CD4-positive, alpha-beta memory T cell (primary cell): ENCODE results near the gene NETO1. TPM values are rescaled to one million over a fixed set of nuclear protein-coding genes. Genes with fewer than 3 reads are reported as not detected.

ENCODE experiments used
- CTCF ChIA-PET: fragments of 350-600 bp; sonication (Branson Sonifier 250); formaldehyde crosslinking; loops from one replicate; lab custom pipeline; 2021; ENCODE audit warnings: inconsistent platforms; ENCODE audit not compliant: partially characterized antibody; lab: Charles Lee
- POLR2A ChIA-PET: fragments of 350-600 bp; sonication (Branson Sonifier 250); formaldehyde crosslinking; loops from one replicate; lab custom pipeline; 2021; ENCODE audit not compliant: partially characterized antibody; lab: Charles Lee
- DNase-seq, 5 donors: peaks; one replicate each; pipeline versions ENCODE4 v3.0.0 to v3.0.0-alpha.2; 2020 to 2022; ENCODE audit warnings: mixed read lengths in 1 of 5
- H3K27ac ChIP-seq: one replicate; pipeline ENCODE4 v1.7.0; 2013; ENCODE audit warnings: low read depth, low read length
- H3K27me3 ChIP-seq: 2 replicates; pipeline ENCODE4 v1.7.0; 2013; ENCODE audit warnings: mild to moderate bottlenecking, low read length, moderate library complexity; ENCODE audit not compliant: insufficient read depth
- H3K36me3 ChIP-seq: 2 replicates; pipeline ENCODE4 v1.7.0; 2013; ENCODE audit warnings: mild to moderate bottlenecking, low read length, moderate library complexity; ENCODE audit not compliant: insufficient read depth
- H3K4me1 ChIP-seq: 2 replicates; pipeline ENCODE4 v1.7.0; 2013; ENCODE audit warnings: mild to moderate bottlenecking, low read length, moderate library complexity; ENCODE audit not compliant: insufficient read depth
- H3K4me3 ChIP-seq, 2 donors: one replicate each; pipeline ENCODE4 v1.7.0; 2013; ENCODE audit warnings: low read length in 2 of 2, mild to moderate bottlenecking in 1 of 2
- H3K9me3 ChIP-seq, 2 donors: one replicate each; pipeline ENCODE4 v1.7.0; 2013; ENCODE audit warnings: low read length in 2 of 2, control low read depth in 1 of 2; ENCODE audit not compliant: control insufficient read depth in 1 of 2
- H3K27ac Mint-ChIP-seq, 7 donors: one replicate each; pipeline ENCODE4 v1.8.0; 2020 to 2021; ENCODE audit warnings: mixed read lengths in 7 of 7, mild to moderate bottlenecking in 6 of 7, inconsistent platforms in 3 of 7, moderate library complexity in 3 of 7
- H3K27me3 Mint-ChIP-seq, 2 donors: one replicate each; pipeline ENCODE4 v1.8.0; 2020 to 2021; ENCODE audit warnings: mixed read lengths in 2 of 2
- H3K36me3 Mint-ChIP-seq, 2 donors: one replicate each; pipeline ENCODE4 v1.8.0; 2020 to 2021; ENCODE audit warnings: mixed read lengths in 2 of 2, inconsistent platforms in 1 of 2, mild to moderate bottlenecking in 1 of 2
- H3K4me1 Mint-ChIP-seq, 4 donors: one replicate each; pipeline ENCODE4 v1.8.0; 2020 to 2021; ENCODE audit warnings: mixed read lengths in 4 of 4, mild to moderate bottlenecking in 1 of 4
- H3K4me3 Mint-ChIP-seq, 8 donors: one replicate each; pipeline ENCODE4 v1.8.0; 2020 to 2021; ENCODE audit warnings: mixed read lengths in 8 of 8, mild to moderate bottlenecking in 7 of 8, moderate library complexity in 6 of 8, inconsistent platforms in 3 of 8
- H3K9me3 Mint-ChIP-seq, 8 donors: one replicate each; pipeline ENCODE4 v1.8.0; 2020 to 2021; ENCODE audit warnings: mixed read lengths in 8 of 8, mild to moderate bottlenecking in 5 of 8, inconsistent platforms in 3 of 8, moderate library complexity in 1 of 8
- intact Hi-C: fragments of 100-400 bp; cut with micrococcal nuclease; formaldehyde crosslinking; loops from one replicate; pipeline ENCODE4 v1.15.1; 2023
- polyA plus RNA-seq, 2 donors: library from polyadenylated mRNA; unstranded; fragments of 300-500 nt; fragmentation: Illumina TruSeq; gene quantifications; one replicate each; pipeline ENCODE4 v1.2.3, GENCODE V29; 2021
- total RNA-seq, 2 experiments: library from RNA; stranded (reverse); gene quantifications; one replicate each; pipeline ENCODE4 v1.2.3, GENCODE V29; 2021

The NETO1 gene
- total and polyA plus RNA-seq, 4 experiments from 2014 or later: not detected

- H3K27me3 ChIP-seq: no peaks in the 10 kb centered on the region
- Mint-ChIP-seq H3K4me3 (no peak overlapping the region), H3K9me3 (peaks cover 0 to 17% (median 6%) of the 10 kb centered on the region in 8 donors), H3K27me3 (no peaks in the 10 kb centered on the region), H3K27ac (no peak overlapping the region), H3K4me1 (no peaks in the 10 kb centered on the region), H3K36me3 (no peaks in the 10 kb centered on the region)
- no peak overlapping the region for H3K4me3 ChIP-seq
- ChIA-PET POLR2A (no interaction called here), CTCF (no interaction called here)
- no peak for DNase-seq
- H3K36me3 ChIP-seq: no peaks in the 10 kb centered on the region
- H3K9me3 ChIP-seq: no peaks in the 10 kb centered on the region
- H3K4me1 ChIP-seq: no peaks in the 10 kb centered on the region
- no peak overlapping the region for H3K27ac ChIP-seq
- intact Hi-C loops: no loop called here
These were observed 24.0 kb downstream of the NETO1 start for GRCh38 chr18:72843743-72844142.

GRCh38 chr18:72840109-72840508, 27.7 kb downstream of the NETO1 start:
- Histone ChIP-seq H3K27me3 (no peaks in the 10 kb centered on the region), H3K4me1 (no peaks in the 10 kb centered on the region), H3K9me3 (no peaks in the 10 kb centered on the region), H3K4me3 (no peak overlapping the region), H3K27ac (no peak overlapping the region), H3K36me3 (no peaks in the 10 kb centered on the region)
- H3K27me3 Mint-ChIP-seq: no peaks in the 10 kb centered on the region
- ChIA-PET POLR2A (no interaction called here), CTCF (interaction anchor here (0.9 kb wide), 1 partner anchor 9 kb away, joined by 3 read pairs; no protein-coding TSS in a partner anchor)
- DNase-seq: no peak
- H3K4me3 Mint-ChIP-seq: no peak overlapping the region
- no peaks in the 10 kb centered on the region for H3K4me1 Mint-ChIP-seq
- H3K36me3 Mint-ChIP-seq: no peaks in the 10 kb centered on the region
- no peak overlapping the region for H3K27ac Mint-ChIP-seq
- intact Hi-C loops: no loop called here
- H3K9me3 Mint-ChIP-seq: peaks cover 0 to 12% (median 4%) of the 10 kb centered on the region in 8 donors

GRCh38 chr18:72834731-72835130, 33.1 kb downstream of the NETO1 start:
- no peaks in the 10 kb centered on the region for H3K4me1 Mint-ChIP-seq
- no peak overlapping the region for H3K4me3 Mint-ChIP-seq
- H3K27ac ChIP-seq: no peak overlapping the region
- ChIA-PET POLR2A (no interaction called here), CTCF (no interaction called here)
- H3K4me3 ChIP-seq: no peak overlapping the region
- H3K9me3 ChIP-seq: no peaks in the 10 kb centered on the region
- H3K27me3 Mint-ChIP-seq: no peaks in the 10 kb centered on the region
- no peak overlapping the region for H3K27ac Mint-ChIP-seq
- no peaks in the 10 kb centered on the region for H3K36me3 Mint-ChIP-seq
- DNase-seq: no peak
- no peaks in the 10 kb centered on the region for H3K36me3 ChIP-seq
- intact Hi-C loops: no loop called here
- peaks cover 3 to 13% (median 4%) of the 10 kb centered on the region in 8 donors for H3K9me3 Mint-ChIP-seq
- H3K4me1 ChIP-seq: no peaks in the 10 kb centered on the region
- no peaks in the 10 kb centered on the region for H3K27me3 ChIP-seq

GRCh38 chr18:72833471-72833870, 34.3 kb downstream of the NETO1 start:
- Histone ChIP-seq H3K36me3 (no peaks in the 10 kb centered on the region), H3K27ac (no peak overlapping the region), H3K4me1 (no peaks in the 10 kb centered on the region), H3K27me3 (no peaks in the 10 kb centered on the region), H3K9me3 (no peaks in the 10 kb centered on the region), H3K4me3 (no peak overlapping the region)
- H3K36me3 Mint-ChIP-seq: no peaks in the 10 kb centered on the region
- no peaks in the 10 kb centered on the region for H3K27me3 Mint-ChIP-seq
- CTCF ChIA-PET: no interaction called here
- DNase-seq: no peak
- POLR2A ChIA-PET: no interaction called here
- no peaks in the 10 kb centered on the region for H3K4me1 Mint-ChIP-seq
- H3K4me3 Mint-ChIP-seq: no peak overlapping the region
- intact Hi-C loops: no loop called here
- peaks cover 3 to 14% (median 5%) of the 10 kb centered on the region in 8 donors for H3K9me3 Mint-ChIP-seq
- no peak overlapping the region for H3K27ac Mint-ChIP-seq

- H3K36me3 Mint-ChIP-seq: no peaks in the 10 kb centered on the region
- no peak overlapping the region for H3K27ac Mint-ChIP-seq
- CTCF ChIA-PET: no interaction called here
These were observed 37.7 kb downstream of the NETO1 start for GRCh38 chr18:72830109-72830508.

GRCh38 chr18:72828601-72829000, 39.2 kb downstream of the NETO1 start:
- intact Hi-C loops: no loop called here
- Mint-ChIP-seq H3K27ac (no peak overlapping the region), H3K36me3 (no peaks in the 10 kb centered on the region), H3K4me1 (no peaks in the 10 kb centered on the region), H3K4me3 (no peak overlapping the region), H3K9me3 (peaks cover 0 to 14% (median 7%) of the 10 kb centered on the region in 8 donors), H3K27me3 (no peaks in the 10 kb centered on the region)
- no peak for DNase-seq
- ChIA-PET POLR2A (no interaction called here), CTCF (no interaction called here)
- Histone ChIP-seq H3K36me3 (no peaks in the 10 kb centered on the region), H3K9me3 (no peaks in the 10 kb centered on the region), H3K4me1 (no peaks in the 10 kb centered on the region), H3K4me3 (no peak overlapping the region), H3K27ac (no peak overlapping the region), H3K27me3 (no peaks in the 10 kb centered on the region)

More at GRCh38 chr18:72830109-72830508, 37.7 kb downstream of the NETO1 start:
- no peak for DNase-seq
- Mint-ChIP-seq H3K4me3 (no peak overlapping the region), H3K9me3 (peaks cover 0 to 14% (median 6%) of the 10 kb centered on the region in 8 donors), H3K4me1 (no peaks in the 10 kb centered on the region), H3K27me3 (no peaks in the 10 kb centered on the region)
- intact Hi-C loops: no loop called here
- Histone ChIP-seq H3K27ac (no peak overlapping the region), H3K4me3 (no peak overlapping the region), H3K4me1 (no peaks in the 10 kb centered on the region), H3K27me3 (no peaks in the 10 kb centered on the region), H3K9me3 (no peaks in the 10 kb centered on the region), H3K36me3 (no peaks in the 10 kb centered on the region)
- POLR2A ChIA-PET: no interaction called here

- no peaks in the 10 kb centered on the region for H3K36me3 ChIP-seq
- no peak overlapping the region for H3K4me3 ChIP-seq
- ChIA-PET POLR2A (no interaction called here), CTCF (no interaction called here)
- no peak overlapping the region for H3K4me3 Mint-ChIP-seq
- no peak for DNase-seq
- no peaks in the 10 kb centered on the region for H3K9me3 ChIP-seq
- H3K27ac ChIP-seq: no peak overlapping the region
- H3K9me3 Mint-ChIP-seq: peaks cover 0 to 16% (median 6%) of the 10 kb centered on the region in 8 donors
- no peaks in the 10 kb centered on the region for H3K4me1 ChIP-seq
- no peaks in the 10 kb centered on the region for H3K27me3 ChIP-seq
- H3K27me3 Mint-ChIP-seq: no peaks in the 10 kb centered on the region
- no peaks in the 10 kb centered on the region for H3K4me1 Mint-ChIP-seq
- intact Hi-C loops: no loop called here
- no peaks in the 10 kb centered on the region for H3K36me3 Mint-ChIP-seq
- H3K27ac Mint-ChIP-seq: no peak overlapping the region
These were observed 41.1 kb downstream of the NETO1 start for GRCh38 chr18:72826736-72827135.

GRCh38 chr18:72823345-72823744, 44.4 kb downstream of the NETO1 start:
- ChIA-PET CTCF (interaction anchor here (0.9 kb wide), 1 partner anchor 19 kb away, joined by 3 read pairs; no protein-coding TSS in a partner anchor), POLR2A (no interaction called here)
- Histone ChIP-seq H3K36me3 (no peaks in the 10 kb centered on the region), H3K9me3 (no peaks in the 10 kb centered on the region), H3K27ac (no peak overlapping the region), H3K4me3 (no peak overlapping the region), H3K27me3 (no peaks in the 10 kb centered on the region), H3K4me1 (no peaks in the 10 kb centered on the region)
- Mint-ChIP-seq H3K36me3 (no peaks in the 10 kb centered on the region), H3K27me3 (no peaks in the 10 kb centered on the region), H3K4me3 (no peak overlapping the region), H3K27ac (peak overlapping the region in 1 of 7 donors; percentile 28), H3K9me3 (peaks cover 0 to 11% (median 4%) of the 10 kb centered on the region in 8 donors), H3K4me1 (no peaks in the 10 kb centered on the region)
- intact Hi-C loops: no loop called here
- no peak for DNase-seq
